Breast epithelium (tissue), 4 donors: ENCODE results near the gene MTFMT. TPM values are rescaled to one million over a fixed set of nuclear protein-coding genes. Genes with fewer than 3 reads are reported as not detected.

ENCODE experiments used
- DNase-seq, 2 donors: peaks; one replicate each; pipeline ENCODE4 v3.0.0-alpha.2; 2019; ENCODE audit warnings: low spot score in 2 of 2
- H3K27ac ChIP-seq, 2 donors: fragments of 200-600 bp; sonication (generic) in 1 of 2; one replicate each; pipeline ENCODE4 v1.5.1; 2016 to 2019; ENCODE audit warnings: mild to moderate bottlenecking in 1 of 2
- H3K27me3 ChIP-seq, 2 donors: fragments of 200-600 bp; sonication (generic) in 1 of 2; one replicate each; pipeline versions ENCODE4 v1.5.1 to v1.6.0; 2017 to 2019; ENCODE audit warnings: control low read depth in 1 of 2, mild to moderate bottlenecking in 1 of 2
- H3K36me3 ChIP-seq: fragments of 200-600 bp; one replicate; pipeline ENCODE4 v1.5.1; 2019
- H3K4me1 ChIP-seq, 2 donors: fragments of 200-600 bp; sonication (generic); one replicate each; pipeline ENCODE4 v1.5.1; 2016 to 2019; ENCODE audit warnings: control low read depth in 1 of 2
- H3K4me3 ChIP-seq, 3 donors: fragments of 200-600 bp; sonication (generic); 1 replicate in 2 of 3; 2 replicates in 1 of 3; pipeline ENCODE4 v1.5.1; 2016 to 2019; ENCODE audit warnings: mild to moderate bottlenecking in 3 of 3, moderate library complexity in 2 of 3
- H3K9me3 ChIP-seq, 2 donors: fragments of 200-600 bp; sonication (generic) in 1 of 2; one replicate each; pipeline ENCODE4 v1.5.1; 2016 to 2019; ENCODE audit warnings: control low read depth in 1 of 2
- CTCF ChIP-seq, 3 donors: fragments of 450-650 bp; IDR thresholded peaks; one replicate each; pipeline ENCODE4 v1.5.1; 2016 to 2017; ENCODE audit warnings: antibody characterized with exemption in 3 of 3, mild to moderate bottlenecking in 3 of 3, moderate library complexity in 3 of 3
- POLR2A ChIP-seq: fragments of 450-650 bp; IDR thresholded peaks from one replicate; pipeline ENCODE4 v1.6.1; 2016; ENCODE audit warnings: antibody characterized with exemption, mild to moderate bottlenecking, moderate library complexity
- POLR2AphosphoS5 ChIP-seq, 3 donors: sonication (generic); formaldehyde crosslinking; IDR thresholded peaks; one replicate each; pipeline ENCODE4 v1.6.1; 2017; ENCODE audit warnings: antibody characterized with exemption in 3 of 3
- intact Hi-C: fragments of 100-400 bp; cut with DNase I; formaldehyde crosslinking; loops from one replicate; pipeline ENCODE4 v1.15.1; 2023; ENCODE audit warnings: low total_unique reads
- total RNA-seq, 3 donors: library from RNA; depleted of rRNA; stranded (reverse); fragments of >200 nt; gene quantifications; one replicate each; pipeline ENCODE4 v1.1.0, GENCODE V29; 2016

MTFMT gene
- total RNA-seq, 3 donors from 2014 or later, result 23.7 to 28.5 (median 28.4) TPM

GRCh38 chr15:64991536-64992135 lies 37.8 kb downstream of the MTFMT start:
- H3K4me3 ChIP-seq, result no peak overlapping the region
- H3K27ac ChIP-seq, result no peak overlapping the region
- peaks cover 0 to 6% of the 10 kb centered on the region in 2 donors for H3K4me1 ChIP-seq
- DNase-seq, result no peak
- TF ChIP-seq CTCF (IDR thresholded peaks at IDR 0.05), result no peak
- TF ChIP-seq POLR2A, result no peak
- no peak for TF ChIP-seq POLR2AphosphoS5 (IDR thresholded peaks at IDR 0.05)
- no peaks in the 10 kb centered on the region for H3K36me3 ChIP-seq
- intact Hi-C loops, result no loop called here
- H3K27me3 ChIP-seq, result no peaks in the 10 kb centered on the region
- no peaks in the 10 kb centered on the region for H3K9me3 ChIP-seq

GRCh38 chr15:64990168-64990470 lies 39.3 kb downstream of the MTFMT start:
- TF ChIP-seq CTCF (IDR thresholded peaks at IDR 0.05) (no peak), POLR2AphosphoS5 (IDR thresholded peaks at IDR 0.05) (no peak), POLR2A (no peak)
- intact Hi-C loops, result no loop called here
- Histone ChIP-seq H3K36me3 (no peaks in the 10 kb centered on the region), H3K4me1 (peaks cover 0 to 6% of the 10 kb centered on the region in 2 donors), H3K27me3 (no peaks in the 10 kb centered on the region), H3K9me3 (no peaks in the 10 kb centered on the region), H3K27ac (peak overlapping the region; percentile 92 to 98), H3K4me3 (peak overlapping the region; percentile 93 to 99 (median 96))
- DNase-seq, result no peak

GRCh38 chr15:64989416-64990167 lies 39.8 kb downstream of the MTFMT start, which contains the start of gene SPG21:
TSS of gene SPG21 (minus strand) at chr15:64989914. CDS start at chr15:64983569, 6,345 bp downstream.
- Histone ChIP-seq H3K4me1 (peaks cover 0 to 6% of the 10 kb centered on the region in 2 donors), H3K27me3 (no peaks in the 10 kb centered on the region), H3K36me3 (no peaks in the 10 kb centered on the region), H3K4me3 (peak within 1 kb of the TSS; percentile 93 to 99 (median 96)), H3K27ac (peak within 1 kb of the TSS; percentile 92 to 98), H3K9me3 (no peaks in the 10 kb centered on the region)
- DNase-seq, result peak; percentile 90
- intact Hi-C loops, result no loop called here
- TF ChIP-seq CTCF (IDR thresholded peaks at IDR 0.05) (no peak), POLR2AphosphoS5 (IDR thresholded peaks at IDR 0.05) (peak; percentile 57 to 80 (median 78)), POLR2A (no peak)

GRCh38 chr15:64987136-64987535 lies 42.3 kb downstream of the MTFMT start:
- Histone ChIP-seq H3K27ac (peak overlapping the region in 1 of 2 donors; percentile 28), H3K27me3 (no peaks in the 10 kb centered on the region), H3K36me3 (no peaks in the 10 kb centered on the region), H3K9me3 (no peaks in the 10 kb centered on the region), H3K4me3 (no peak overlapping the region), H3K4me1 (peaks cover 0 to 6% of the 10 kb centered on the region in 2 donors)
- TF ChIP-seq POLR2AphosphoS5 (IDR thresholded peaks at IDR 0.05), result no peak
- no peak for TF ChIP-seq POLR2A
- TF ChIP-seq CTCF (IDR thresholded peaks at IDR 0.05), result no peak
- intact Hi-C loops, result no loop called here
- no peak for DNase-seq

- no peaks in the 10 kb centered on the region for H3K36me3 ChIP-seq
- no peaks in the 10 kb centered on the region for H3K27me3 ChIP-seq
- peak overlapping the region in 1 of 3 donors; percentile 15 for H3K4me3 ChIP-seq
- intact Hi-C loops, result no loop called here
- peaks cover 0 to 6% of the 10 kb centered on the region in 2 donors for H3K4me1 ChIP-seq
- no peak for TF ChIP-seq POLR2AphosphoS5 (IDR thresholded peaks at IDR 0.05)
- no peak for TF ChIP-seq POLR2A
- TF ChIP-seq CTCF (IDR thresholded peaks at IDR 0.05), result no peak
- H3K9me3 ChIP-seq, result no peaks in the 10 kb centered on the region
- DNase-seq, result no peak
- H3K27ac ChIP-seq, result peak overlapping the region; percentile 66 to 84
These were observed 43.9 kb downstream of the MTFMT start for GRCh38 chr15:64985366-64986033.
